ENCODE results near the gene MEIOB.

MEIOB gene

GRCh38 chr16:1828645-1829410, 43.1 kb downstream of the MEIOB start:
- DNase-seq: no peak

- peak; percentile 92 for DNase-seq
Measured at GRCh38 chr16:1826691-1827573, 45.0 kb downstream of the MEIOB start, which contains the start of the genes FAHD1 and HAGH. TSS of gene FAHD1 (plus strand) at chr16:1827206. CDS start at chr16:1827239, 33 bp downstream. TSS of gene HAGH (minus strand) at chr16:1826825. CDS start at chr16:1826787, 38 bp downstream.

GRCh38 chr16:1825864-1826690, 45.9 kb downstream of the MEIOB start:
- peak; percentile 27 for DNase-seq

- DNase-seq: no peak
Measured at GRCh38 chr16:1825381-1825863, 46.5 kb downstream of the MEIOB start.

- DNase-seq: peak; percentile 24
Measured at GRCh38 chr16:1823821-1824220, 48.1 kb downstream of the MEIOB start.

GRCh38 chr16:1822801-1823200, 49.2 kb downstream of the MEIOB start:
- no peak for DNase-seq

- DNase-seq: no peak
Measured at GRCh38 chr16:1821861-1822611, 49.9 kb downstream of the MEIOB start.

- DNase-seq: no peak
Measured at GRCh38 chr16:1820946-1821290, 51.0 kb downstream of the MEIOB start.

- DNase-seq: no peak
Measured at GRCh38 chr16:1820096-1820945, 51.6 kb downstream of the MEIOB start.

- no peak for DNase-seq
Measured at GRCh38 chr16:1819611-1820010, 52.4 kb downstream of the MEIOB start.

- no peak for DNase-seq
Measured at GRCh38 chr16:1818873-1819525, 53.0 kb downstream of the MEIOB start.

GRCh38 chr16:1818204-1818872, 53.6 kb downstream of the MEIOB start:
- DNase-seq: no peak

- no peak for DNase-seq
Measured at GRCh38 chr16:1817716-1818115, 54.2 kb downstream of the MEIOB start.

GRCh38 chr16:1817276-1817589, 54.7 kb downstream of the MEIOB start:
- DNase-seq: no peak

- DNase-seq: no peak
Measured at GRCh38 chr16:1816396-1817275, 55.3 kb downstream of the MEIOB start.

GRCh38 chr16:1815461-1815860, 56.5 kb downstream of the MEIOB start:
- no peak for DNase-seq

- DNase-seq: peak; percentile 40
Measured at GRCh38 chr16:1812732-1813163, 59.2 kb downstream of the MEIOB start.

- DNase-seq: no peak
Measured at GRCh38 chr16:1810536-1810935, 61.4 kb downstream of the MEIOB start.

GRCh38 chr16:1810106-1810505, 61.9 kb downstream of the MEIOB start:
- DNase-seq: no peak
